ENCODE data around the gene MACROD2.

MACROD2 gene

DNA sequence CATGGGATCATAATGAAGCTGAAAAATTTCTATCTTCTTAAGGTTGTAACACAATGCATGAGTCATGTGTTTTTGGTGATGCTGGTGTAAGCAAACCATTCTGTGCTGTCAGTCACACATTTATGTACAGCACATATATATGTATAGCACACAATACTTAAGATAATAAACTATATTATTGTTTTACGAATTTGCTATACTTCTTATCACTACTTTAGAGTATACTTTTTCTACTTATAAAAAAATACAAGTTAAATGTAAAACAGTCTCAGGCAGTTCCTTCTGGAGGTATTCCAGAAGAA is 1262.2 kb downstream of the MACROD2 start:
- no peaks in the 10 kb centered on the region for H3K36me3 ChIP-seq (ENCODE audit: control insufficient read depth in 2 of 2, insufficient read depth in 2 of 2, low read length in 2 of 2)
- no peak overlapping the region for H3K4me3 ChIP-seq (ENCODE audit: low read length in 2 of 2)
- no peak overlapping the region for H3K27ac ChIP-seq (ENCODE audit: low read length)
- no peaks in the 10 kb centered on the region for H3K9me3 ChIP-seq (ENCODE audit: control insufficient read depth in 2 of 2, low read length in 2 of 2)
- H3K9ac ChIP-seq (ENCODE audit: low read length in 2 of 2), result no peak overlapping the region
- H3K27me3 ChIP-seq (ENCODE audit: control insufficient read depth in 1 of 2, insufficient read depth in 2 of 2, low read length in 2 of 2), result no peaks in the 10 kb centered on the region
- no peaks in the 10 kb centered on the region for H3K4me1 ChIP-seq (ENCODE audit: control insufficient read depth, insufficient read depth, low read length)

GRCh38 chr20:15265581-15266309 is 1270.4 kb downstream of the MACROD2 start:
- Histone ChIP-seq H3K4me1 (ENCODE audit: control insufficient read depth, insufficient read depth, low read length) (no peaks in the 10 kb centered on the region), H3K27me3 (ENCODE audit: control insufficient read depth in 1 of 2, insufficient read depth in 2 of 2, low read length in 2 of 2) (no peaks in the 10 kb centered on the region), H3K36me3 (ENCODE audit: control insufficient read depth in 2 of 2, insufficient read depth in 2 of 2, low read length in 2 of 2) (no peaks in the 10 kb centered on the region), H3K27ac (ENCODE audit: low read length) (no peak overlapping the region), H3K4me3 (ENCODE audit: low read length in 2 of 2) (no peak overlapping the region), H3K9me3 (ENCODE audit: control insufficient read depth in 2 of 2, low read length in 2 of 2) (no peaks in the 10 kb centered on the region), H3K9ac (ENCODE audit: low read length in 2 of 2) (no peak overlapping the region)

GRCh38 chr20:15267935-15268334 is 1272.6 kb downstream of the MACROD2 start:
- H3K27me3 ChIP-seq (ENCODE audit: control insufficient read depth in 1 of 2, insufficient read depth in 2 of 2, low read length in 2 of 2), result no peaks in the 10 kb centered on the region
- no peak overlapping the region for H3K27ac ChIP-seq (ENCODE audit: low read length)
- H3K4me1 ChIP-seq (ENCODE audit: control insufficient read depth, insufficient read depth, low read length), result no peaks in the 10 kb centered on the region
- H3K9ac ChIP-seq (ENCODE audit: low read length in 2 of 2), result no peak overlapping the region
- no peaks in the 10 kb centered on the region for H3K36me3 ChIP-seq (ENCODE audit: control insufficient read depth in 2 of 2, insufficient read depth in 2 of 2, low read length in 2 of 2)
- H3K9me3 ChIP-seq (ENCODE audit: control insufficient read depth in 2 of 2, low read length in 2 of 2), result no peaks in the 10 kb centered on the region
- H3K4me3 ChIP-seq (ENCODE audit: low read length in 2 of 2), result no peak overlapping the region

DNA sequence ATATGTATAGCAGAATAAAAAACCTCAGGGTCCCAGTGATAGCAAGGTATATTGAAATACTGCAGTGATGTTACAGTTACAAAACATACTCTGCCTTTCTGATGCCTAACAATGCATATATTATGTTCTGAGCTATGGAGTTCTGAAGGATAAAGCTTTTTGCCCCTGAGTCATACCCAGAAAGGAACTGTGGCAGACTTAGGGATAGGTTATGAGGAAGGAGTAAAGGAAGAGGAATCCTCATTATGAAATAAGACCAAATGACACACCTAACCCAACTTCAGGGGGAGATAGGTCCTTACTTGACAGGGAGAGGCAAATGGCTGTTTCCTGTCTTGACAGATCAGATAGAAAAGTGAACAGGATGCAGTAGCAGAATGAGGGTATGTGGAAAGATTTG is 1282.7 kb downstream of the MACROD2 start:
- H3K9me3 ChIP-seq (ENCODE audit: control insufficient read depth in 2 of 2, low read length in 2 of 2), result no peaks in the 10 kb centered on the region
- H3K4me1 ChIP-seq (ENCODE audit: control insufficient read depth, insufficient read depth, low read length), result no peaks in the 10 kb centered on the region
- no peaks in the 10 kb centered on the region for H3K36me3 ChIP-seq (ENCODE audit: control insufficient read depth in 2 of 2, insufficient read depth in 2 of 2, low read length in 2 of 2)
- H3K9ac ChIP-seq (ENCODE audit: low read length in 2 of 2), result no peak overlapping the region
- no peak overlapping the region for H3K4me3 ChIP-seq (ENCODE audit: low read length in 2 of 2)
- no peaks in the 10 kb centered on the region for H3K27me3 ChIP-seq (ENCODE audit: control insufficient read depth in 1 of 2, insufficient read depth in 2 of 2, low read length in 2 of 2)
- no peak overlapping the region for H3K27ac ChIP-seq (ENCODE audit: low read length)

DNA sequence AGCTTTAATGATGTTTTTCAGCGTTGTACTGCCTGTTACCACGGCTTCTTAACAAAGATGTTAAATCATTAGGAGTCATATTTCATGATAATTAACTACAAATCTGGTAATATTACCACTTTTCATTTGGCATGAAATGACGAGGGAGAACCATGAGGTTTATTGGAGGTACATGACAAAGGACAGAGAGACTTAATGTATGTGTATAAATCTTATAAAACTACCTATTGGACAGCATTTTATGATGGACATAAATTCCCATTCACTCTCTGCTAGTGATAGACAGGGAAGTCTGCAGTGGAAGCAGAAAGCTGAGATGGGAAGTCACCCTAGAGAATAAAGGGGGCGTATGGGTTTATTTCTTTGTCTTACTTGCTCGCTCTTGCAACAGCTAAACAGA is 1292.0 kb downstream of the MACROD2 start:
- Histone ChIP-seq H3K9ac (ENCODE audit: low read length in 2 of 2) (no peak overlapping the region), H3K4me3 (ENCODE audit: low read length in 2 of 2) (no peak overlapping the region), H3K36me3 (ENCODE audit: control insufficient read depth in 2 of 2, insufficient read depth in 2 of 2, low read length in 2 of 2) (no peaks in the 10 kb centered on the region), H3K27me3 (ENCODE audit: control insufficient read depth in 1 of 2, insufficient read depth in 2 of 2, low read length in 2 of 2) (no peaks in the 10 kb centered on the region), H3K4me1 (ENCODE audit: control insufficient read depth, insufficient read depth, low read length) (no peaks in the 10 kb centered on the region), H3K9me3 (ENCODE audit: control insufficient read depth in 2 of 2, low read length in 2 of 2) (no peaks in the 10 kb centered on the region), H3K27ac (ENCODE audit: low read length) (no peak overlapping the region)

GRCh38 chr20:15288106-15288505 is 1292.8 kb downstream of the MACROD2 start:
- Histone ChIP-seq H3K4me1 (ENCODE audit: control insufficient read depth, insufficient read depth, low read length) (no peaks in the 10 kb centered on the region), H3K4me3 (ENCODE audit: low read length in 2 of 2) (no peak overlapping the region), H3K27me3 (ENCODE audit: control insufficient read depth in 1 of 2, insufficient read depth in 2 of 2, low read length in 2 of 2) (no peaks in the 10 kb centered on the region), H3K36me3 (ENCODE audit: control insufficient read depth in 2 of 2, insufficient read depth in 2 of 2, low read length in 2 of 2) (no peaks in the 10 kb centered on the region), H3K27ac (ENCODE audit: low read length) (no peak overlapping the region), H3K9ac (ENCODE audit: low read length in 2 of 2) (no peak overlapping the region), H3K9me3 (ENCODE audit: control insufficient read depth in 2 of 2, low read length in 2 of 2) (no peaks in the 10 kb centered on the region)

- H3K9ac ChIP-seq (ENCODE audit: low read length in 2 of 2), result no peak overlapping the region
- no peaks in the 10 kb centered on the region for H3K27me3 ChIP-seq (ENCODE audit: control insufficient read depth in 1 of 2, insufficient read depth in 2 of 2, low read length in 2 of 2)
- H3K4me1 ChIP-seq (ENCODE audit: control insufficient read depth, insufficient read depth, low read length), result no peaks in the 10 kb centered on the region
- no peak overlapping the region for H3K4me3 ChIP-seq (ENCODE audit: low read length in 2 of 2)
- no peaks in the 10 kb centered on the region for H3K36me3 ChIP-seq (ENCODE audit: control insufficient read depth in 2 of 2, insufficient read depth in 2 of 2, low read length in 2 of 2)
- H3K9me3 ChIP-seq (ENCODE audit: control insufficient read depth in 2 of 2, low read length in 2 of 2), result no peaks in the 10 kb centered on the region
- no peak overlapping the region for H3K27ac ChIP-seq (ENCODE audit: low read length)
Observed at GRCh38 chr20:15289337-15289736, 1294.0 kb downstream of the MACROD2 start.

DNA sequence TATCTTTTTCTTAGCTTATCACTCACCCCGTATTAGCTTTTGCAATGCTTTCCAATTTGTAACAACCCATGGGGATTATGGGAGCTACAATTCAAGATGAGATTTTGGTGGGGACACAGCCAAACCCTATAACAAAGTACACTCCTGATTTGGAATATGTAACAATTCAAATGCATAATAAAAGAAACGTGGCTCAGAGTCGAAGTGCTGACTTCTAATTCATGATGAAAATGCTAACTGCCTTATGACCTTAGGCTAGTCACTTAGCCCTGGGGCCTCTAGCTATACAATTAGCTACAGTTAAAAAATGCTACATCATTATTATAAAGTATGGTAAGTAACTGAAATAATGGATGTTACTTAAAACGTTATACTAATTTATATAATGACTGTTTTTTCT is 1297.1 kb downstream of the MACROD2 start:
- Histone ChIP-seq H3K27ac (ENCODE audit: low read length) (no peak overlapping the region), H3K27me3 (ENCODE audit: control insufficient read depth in 1 of 2, insufficient read depth in 2 of 2, low read length in 2 of 2) (no peaks in the 10 kb centered on the region), H3K4me3 (ENCODE audit: low read length in 2 of 2) (no peak overlapping the region), H3K36me3 (ENCODE audit: control insufficient read depth in 2 of 2, insufficient read depth in 2 of 2, low read length in 2 of 2) (no peaks in the 10 kb centered on the region), H3K4me1 (ENCODE audit: control insufficient read depth, insufficient read depth, low read length) (no peaks in the 10 kb centered on the region), H3K9me3 (ENCODE audit: control insufficient read depth in 2 of 2, low read length in 2 of 2) (no peaks in the 10 kb centered on the region), H3K9ac (ENCODE audit: low read length in 2 of 2) (no peak overlapping the region)

- H3K9ac ChIP-seq (ENCODE audit: low read length in 2 of 2), result no peak overlapping the region
- H3K4me3 ChIP-seq (ENCODE audit: low read length in 2 of 2), result no peak overlapping the region
- no peaks in the 10 kb centered on the region for H3K36me3 ChIP-seq (ENCODE audit: control insufficient read depth in 2 of 2, insufficient read depth in 2 of 2, low read length in 2 of 2)
- H3K27ac ChIP-seq (ENCODE audit: low read length), result no peak overlapping the region
- H3K27me3 ChIP-seq (ENCODE audit: control insufficient read depth in 1 of 2, insufficient read depth in 2 of 2, low read length in 2 of 2), result no peaks in the 10 kb centered on the region
- H3K9me3 ChIP-seq (ENCODE audit: control insufficient read depth in 2 of 2, low read length in 2 of 2), result no peaks in the 10 kb centered on the region
- no peaks in the 10 kb centered on the region for H3K4me1 ChIP-seq (ENCODE audit: control insufficient read depth, insufficient read depth, low read length)
Observed at GRCh38 chr20:15296422-15296821, 1301.1 kb downstream of the MACROD2 start.

GRCh38 chr20:15297059-15297875 is 1302.0 kb downstream of the MACROD2 start:
- Histone ChIP-seq H3K36me3 (ENCODE audit: control insufficient read depth in 2 of 2, insufficient read depth in 2 of 2, low read length in 2 of 2) (no peaks in the 10 kb centered on the region), H3K9ac (ENCODE audit: low read length in 2 of 2) (no peak overlapping the region), H3K4me1 (ENCODE audit: control insufficient read depth, insufficient read depth, low read length) (no peaks in the 10 kb centered on the region), H3K4me3 (ENCODE audit: low read length in 2 of 2) (no peak overlapping the region), H3K9me3 (ENCODE audit: control insufficient read depth in 2 of 2, low read length in 2 of 2) (no peaks in the 10 kb centered on the region), H3K27me3 (ENCODE audit: control insufficient read depth in 1 of 2, insufficient read depth in 2 of 2, low read length in 2 of 2) (no peaks in the 10 kb centered on the region), H3K27ac (ENCODE audit: low read length) (no peak overlapping the region)

DNA sequence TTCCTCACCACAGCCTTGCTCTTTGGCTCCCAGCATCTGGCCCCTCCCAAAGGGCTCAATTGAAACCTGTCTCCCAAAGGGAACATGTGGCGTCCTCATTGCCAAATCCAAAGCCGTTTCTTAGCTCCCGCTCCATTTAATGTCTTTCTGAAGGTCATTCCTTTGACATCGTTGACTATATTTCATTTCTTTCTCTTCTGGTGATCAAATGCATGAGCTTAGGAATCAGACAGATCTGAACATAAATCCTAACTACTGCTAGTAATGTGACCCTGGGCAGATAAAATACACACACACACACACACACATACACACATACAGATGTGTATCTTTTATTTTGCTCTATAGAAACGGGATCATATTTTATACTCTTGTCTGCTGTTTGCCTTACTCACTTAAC is 1306.8 kb downstream of the MACROD2 start:
- Histone ChIP-seq H3K9me3 (ENCODE audit: control insufficient read depth in 2 of 2, low read length in 2 of 2) (no peaks in the 10 kb centered on the region), H3K4me3 (ENCODE audit: low read length in 2 of 2) (no peak overlapping the region), H3K27ac (ENCODE audit: low read length) (no peak overlapping the region), H3K9ac (ENCODE audit: low read length in 2 of 2) (no peak overlapping the region), H3K36me3 (ENCODE audit: control insufficient read depth in 2 of 2, insufficient read depth in 2 of 2, low read length in 2 of 2) (no peaks in the 10 kb centered on the region), H3K4me1 (ENCODE audit: control insufficient read depth, insufficient read depth, low read length) (no peaks in the 10 kb centered on the region), H3K27me3 (ENCODE audit: control insufficient read depth in 1 of 2, insufficient read depth in 2 of 2, low read length in 2 of 2) (no peaks in the 10 kb centered on the region)
